GM21576 (cell line): ENCODE measurements around the gene MDN1.
A peak's percentile ranks its signal among the peaks of the same experiment; 100 is the strongest.
"Not testable (repeated sequence)": the region's sequence is repeated elsewhere in the genome, so short reads cannot be mapped to it uniquely, and the experiment has no call there.

Source experiments
- ATAC-seq: cut with Tn5 transposase; IDR thresholded peaks from one replicate; pipeline ENCODE4 v1.9.1; 2021; ENCODE audit warnings: mild to moderate bottlenecking, moderate library complexity; ENCODE audit not compliant: unreplicated experiment

MDN1 gene, protein sequence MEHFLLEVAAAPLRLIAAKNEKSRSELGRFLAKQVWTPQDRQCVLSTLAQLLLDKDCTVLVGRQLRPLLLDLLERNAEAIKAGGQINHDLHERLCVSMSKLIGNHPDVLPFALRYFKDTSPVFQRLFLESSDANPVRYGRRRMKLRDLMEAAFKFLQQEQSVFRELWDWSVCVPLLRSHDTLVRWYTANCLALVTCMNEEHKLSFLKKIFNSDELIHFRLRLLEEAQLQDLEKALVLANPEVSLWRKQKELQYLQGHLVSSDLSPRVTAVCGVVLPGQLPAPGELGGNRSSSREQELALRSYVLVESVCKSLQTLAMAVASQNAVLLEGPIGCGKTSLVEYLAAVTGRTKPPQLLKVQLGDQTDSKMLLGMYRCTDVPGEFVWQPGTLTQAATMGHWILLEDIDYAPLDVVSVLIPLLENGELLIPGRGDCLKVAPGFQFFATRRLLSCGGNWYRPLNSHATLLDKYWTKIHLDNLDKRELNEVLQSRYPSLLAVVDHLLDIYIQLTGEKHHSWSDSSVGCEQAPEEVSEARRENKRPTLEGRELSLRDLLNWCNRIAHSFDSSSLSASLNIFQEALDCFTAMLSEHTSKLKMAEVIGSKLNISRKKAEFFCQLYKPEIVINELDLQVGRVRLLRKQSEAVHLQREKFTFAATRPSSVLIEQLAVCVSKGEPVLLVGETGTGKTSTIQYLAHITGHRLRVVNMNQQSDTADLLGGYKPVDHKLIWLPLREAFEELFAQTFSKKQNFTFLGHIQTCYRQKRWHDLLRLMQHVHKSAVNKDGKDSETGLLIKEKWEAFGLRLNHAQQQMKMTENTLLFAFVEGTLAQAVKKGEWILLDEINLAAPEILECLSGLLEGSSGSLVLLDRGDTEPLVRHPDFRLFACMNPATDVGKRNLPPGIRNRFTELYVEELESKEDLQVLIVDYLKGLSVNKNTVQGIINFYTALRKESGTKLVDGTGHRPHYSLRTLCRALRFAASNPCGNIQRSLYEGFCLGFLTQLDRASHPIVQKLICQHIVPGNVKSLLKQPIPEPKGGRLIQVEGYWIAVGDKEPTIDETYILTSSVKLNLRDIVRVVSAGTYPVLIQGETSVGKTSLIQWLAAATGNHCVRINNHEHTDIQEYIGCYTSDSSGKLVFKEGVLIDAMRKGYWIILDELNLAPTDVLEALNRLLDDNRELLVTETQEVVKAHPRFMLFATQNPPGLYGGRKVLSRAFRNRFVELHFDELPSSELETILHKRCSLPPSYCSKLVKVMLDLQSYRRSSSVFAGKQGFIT (N-terminal part only)

DNA sequence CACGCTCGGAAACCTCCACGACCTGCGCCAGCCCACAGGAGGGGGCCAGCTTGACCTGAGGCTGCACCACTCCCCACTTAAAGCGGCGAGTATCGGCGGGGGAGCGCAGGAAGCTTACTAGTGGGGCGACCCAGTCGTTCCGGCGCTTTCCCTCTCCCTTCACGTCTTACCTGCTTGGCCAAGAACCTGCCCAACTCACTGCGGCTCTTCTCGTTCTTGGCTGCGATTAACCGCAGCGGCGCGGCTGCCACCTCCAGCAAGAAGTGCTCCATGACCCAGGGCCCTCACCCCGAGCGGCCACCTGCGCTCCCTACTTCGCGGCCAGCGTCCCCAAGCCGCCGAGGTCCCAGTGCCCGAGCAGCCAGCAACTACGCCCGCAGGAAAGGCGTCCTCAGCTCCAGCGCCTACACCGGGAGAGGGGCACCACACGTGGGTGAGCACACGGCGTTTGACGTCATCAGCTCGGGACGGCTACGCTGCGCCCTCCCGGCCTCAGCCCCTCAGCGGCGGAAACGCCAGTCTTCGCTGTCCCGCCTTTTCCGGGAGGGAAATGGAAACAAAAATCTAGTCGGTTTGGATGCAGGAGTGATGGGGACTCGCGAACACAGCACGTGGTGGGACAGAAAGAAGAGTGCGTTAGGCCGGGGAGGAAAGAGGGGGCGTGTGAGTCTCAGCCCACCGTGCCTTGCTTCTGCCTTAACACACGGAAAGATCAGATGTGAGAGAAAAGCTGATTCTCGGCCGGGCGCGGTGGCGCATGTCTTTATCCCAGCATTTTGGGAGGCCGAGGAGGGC, at the start of gene MDN1:
Gene MDN1 (minus strand): TSS at position 459 of the 795 bp plus-strand sequence. CDS start 187 bp downstream, at position 272.
- ATAC-seq, result peak; percentile 93

DNA sequence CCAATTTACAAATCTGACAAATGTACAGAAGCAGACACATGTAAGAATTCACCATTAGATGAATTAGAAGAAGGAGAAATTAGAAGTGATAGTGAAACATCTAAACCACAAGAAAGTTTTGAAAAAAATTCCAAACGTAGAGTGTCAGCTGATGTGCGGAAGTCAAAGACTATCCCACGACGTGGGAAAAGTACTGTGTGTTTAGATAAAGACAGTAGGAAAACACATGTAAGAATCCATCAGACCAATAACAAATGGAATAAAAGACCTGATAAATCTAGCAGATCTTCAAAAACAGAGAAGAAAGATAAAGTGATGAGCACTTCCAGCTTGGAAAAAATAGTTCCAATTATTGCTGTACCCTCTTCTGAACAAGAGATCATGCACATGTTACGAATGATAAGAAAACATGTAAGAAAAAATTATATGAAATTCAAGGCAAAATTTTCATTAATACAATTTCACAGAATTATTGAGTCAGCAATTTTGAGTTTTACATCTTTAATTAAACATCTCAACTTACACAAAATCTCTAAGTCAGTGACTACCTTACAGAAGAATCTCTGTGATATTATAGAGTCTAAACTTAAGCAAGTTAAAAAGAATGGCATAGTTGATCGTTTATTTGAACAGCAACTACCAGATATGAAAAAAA, 46.6 kb upstream of the MDN1 start:
- ATAC-seq, result no peak

DNA sequence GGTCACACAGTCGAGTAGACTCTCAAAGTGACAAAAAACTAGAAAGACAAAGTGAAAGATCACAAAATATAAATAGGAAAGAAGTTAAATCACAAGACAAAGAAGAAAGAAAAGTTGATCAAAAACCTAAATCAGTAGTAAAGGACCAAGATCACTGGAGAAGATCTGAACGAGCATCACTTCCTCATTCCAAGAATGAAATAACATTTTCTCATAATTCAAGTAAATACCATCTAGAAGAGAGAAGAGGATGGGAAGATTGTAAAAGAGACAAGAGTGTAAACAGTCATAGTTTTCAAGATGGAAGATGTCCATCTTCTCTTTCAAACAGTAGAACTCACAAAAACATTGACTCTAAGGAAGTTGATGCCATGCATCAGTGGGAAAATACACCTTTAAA, 43.1 kb upstream of the MDN1 start:
- ATAC-seq, result no peak

DNA sequence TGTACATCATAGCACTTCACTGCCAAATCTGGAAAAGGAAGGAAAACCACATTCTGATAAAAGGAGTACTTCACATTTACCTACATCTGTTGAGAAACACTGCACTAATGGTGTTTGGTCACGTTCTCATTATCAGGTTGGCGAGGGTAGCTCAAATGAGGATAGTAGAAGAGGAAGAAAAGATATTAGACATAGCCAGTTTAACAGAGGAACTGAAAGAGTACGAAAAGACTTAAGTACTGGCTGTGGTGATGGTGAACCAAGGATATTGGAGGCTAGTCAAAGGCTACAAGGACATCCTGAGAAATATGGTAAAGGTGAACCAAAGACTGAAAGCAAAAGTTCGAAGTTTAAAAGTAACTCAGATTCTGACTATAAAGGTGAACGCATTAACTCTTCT, 42.7 kb upstream of the MDN1 start:
- ATAC-seq, result peak; percentile 80

DNA sequence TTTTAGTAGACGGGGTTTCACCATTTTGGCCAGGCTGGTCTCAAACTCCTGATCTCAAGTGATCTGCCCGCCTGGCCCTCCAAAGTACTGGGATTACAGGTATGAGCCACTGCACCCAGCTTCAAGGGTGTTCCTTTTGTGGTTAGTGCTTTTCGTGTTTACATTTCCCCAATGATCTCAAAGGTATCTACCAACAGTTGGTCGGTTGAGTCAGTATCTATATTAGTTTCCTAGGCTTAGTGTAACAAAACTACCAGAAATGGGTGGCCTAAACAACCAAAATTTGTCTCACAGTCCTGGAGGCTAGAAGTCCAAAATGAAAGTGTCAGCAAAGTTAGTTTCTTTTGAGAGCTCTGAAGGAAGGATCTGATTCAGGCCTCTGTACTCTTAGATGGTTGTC, 40.1 kb upstream of the MDN1 start:
- peak; percentile 61 for ATAC-seq

DNA sequence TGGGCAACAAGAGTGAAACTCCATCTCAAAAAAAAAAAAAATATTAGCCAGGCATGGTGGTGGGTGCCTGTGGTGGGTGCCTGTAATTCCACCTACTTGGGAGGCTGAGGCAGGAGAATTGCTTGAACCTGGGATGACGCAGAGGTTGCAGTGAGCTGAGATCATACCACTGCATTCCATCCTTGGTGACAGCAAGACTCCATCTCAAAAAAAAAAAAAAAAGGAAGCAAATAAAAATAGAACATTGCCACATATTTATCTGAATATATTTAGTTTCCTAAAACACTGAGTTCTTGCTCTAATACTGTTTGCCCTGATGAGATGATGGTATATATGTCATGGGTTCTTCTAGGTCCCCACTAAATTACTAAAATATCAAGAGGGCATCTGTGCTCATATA, 38.4 kb upstream of the MDN1 start:
- no peak for ATAC-seq

DNA sequence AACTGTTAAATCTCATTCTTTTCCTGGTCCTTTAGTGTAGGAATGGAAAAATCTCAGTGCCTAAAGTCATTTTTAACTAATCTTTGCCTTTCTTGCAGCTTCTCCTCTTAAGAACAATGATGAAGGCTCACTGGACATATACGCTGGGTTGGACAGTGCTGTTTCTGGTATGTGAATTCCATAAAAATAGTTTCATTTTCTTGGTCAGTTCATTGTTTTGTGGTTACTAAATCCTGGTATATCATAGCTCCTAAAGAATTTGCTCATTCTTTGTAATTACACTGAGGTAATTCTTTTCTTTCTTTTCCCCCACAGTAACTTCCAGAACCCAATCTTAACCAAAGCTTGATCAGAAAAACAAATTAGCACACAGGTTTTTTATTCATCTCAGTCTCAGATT, 33.5 kb upstream of the MDN1 start:
- ATAC-seq, result no peak

DNA sequence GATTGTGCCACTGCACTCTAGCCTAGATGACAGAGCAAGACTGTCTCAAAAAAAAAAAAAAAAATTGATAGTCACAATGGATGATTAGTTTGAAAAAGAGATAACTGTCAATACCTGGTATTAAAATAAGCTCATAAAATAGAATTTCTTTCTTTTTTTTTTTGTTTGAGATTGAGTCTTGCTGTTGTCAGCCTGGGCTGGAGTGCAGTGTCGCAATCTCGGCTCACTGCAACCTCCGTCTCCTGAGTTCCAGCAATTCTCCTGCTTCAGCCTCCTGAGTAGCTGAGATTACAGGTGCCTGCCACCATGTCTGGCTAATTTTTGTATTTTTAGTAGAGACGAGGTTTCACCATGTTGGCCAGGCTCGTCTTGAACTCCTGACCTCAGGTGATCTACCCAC, 27.9 kb upstream of the MDN1 start:
- not testable (repeated sequence) for ATAC-seq

DNA sequence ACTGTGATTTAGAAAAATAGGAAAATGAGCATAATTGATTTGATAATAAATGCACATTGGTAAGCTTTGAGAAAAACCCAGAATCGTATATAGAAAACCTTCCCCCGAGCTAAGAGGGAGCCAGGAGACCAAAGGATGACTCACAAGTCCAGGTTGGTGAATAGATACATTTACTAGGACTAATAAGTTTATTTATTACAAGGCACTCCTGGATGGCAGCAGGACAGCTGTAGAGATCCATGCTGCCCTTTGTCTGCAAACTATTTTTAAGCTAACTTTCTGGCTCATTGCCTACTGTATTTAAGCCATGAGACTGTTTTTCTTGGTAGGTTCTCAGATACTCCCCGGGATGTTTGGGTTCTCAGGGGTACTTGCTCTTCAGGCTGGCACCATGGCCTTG, 23.5 kb upstream of the MDN1 start:
- ATAC-seq, result no peak

DNA sequence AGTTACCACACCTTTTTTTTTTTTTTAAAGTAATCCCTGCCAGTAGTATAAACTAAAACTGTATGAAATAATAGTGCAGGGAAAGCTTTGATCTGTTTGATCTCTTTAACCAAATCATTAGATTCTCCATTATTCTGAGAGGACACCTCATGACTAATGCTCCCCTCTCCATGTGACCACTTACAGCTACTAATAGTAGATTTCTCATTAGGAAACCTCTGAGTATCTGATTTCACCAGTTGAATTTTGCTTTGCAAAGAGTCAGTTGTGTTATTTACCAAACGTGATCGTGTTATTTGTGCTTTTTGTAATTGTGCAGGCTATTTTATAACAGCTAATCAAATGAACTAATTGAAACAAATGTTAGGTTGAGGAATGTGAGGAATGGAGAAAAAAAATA, 22.6 kb upstream of the MDN1 start:
- ATAC-seq, result no peak

DNA sequence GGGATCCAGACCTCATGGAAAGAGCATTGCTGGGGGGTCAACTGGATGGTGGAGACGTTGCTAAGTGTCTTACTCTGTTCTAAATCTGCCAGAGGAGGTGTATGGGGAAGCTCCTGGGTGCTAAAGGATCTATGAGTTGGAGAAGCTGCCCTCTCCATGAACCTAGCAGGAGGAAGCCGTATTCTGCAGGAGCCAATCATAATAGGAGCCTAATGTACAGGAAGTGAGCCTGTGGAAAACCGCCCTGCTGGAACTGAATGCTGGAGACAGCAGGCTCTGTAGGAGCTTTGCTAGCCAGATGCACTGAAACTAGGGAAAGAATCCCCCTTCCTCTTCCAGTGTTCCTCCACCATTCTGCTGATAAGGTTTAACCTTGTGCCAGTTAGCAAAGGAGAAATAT, 20.9 kb upstream of the MDN1 start:
- ATAC-seq, result no peak

DNA sequence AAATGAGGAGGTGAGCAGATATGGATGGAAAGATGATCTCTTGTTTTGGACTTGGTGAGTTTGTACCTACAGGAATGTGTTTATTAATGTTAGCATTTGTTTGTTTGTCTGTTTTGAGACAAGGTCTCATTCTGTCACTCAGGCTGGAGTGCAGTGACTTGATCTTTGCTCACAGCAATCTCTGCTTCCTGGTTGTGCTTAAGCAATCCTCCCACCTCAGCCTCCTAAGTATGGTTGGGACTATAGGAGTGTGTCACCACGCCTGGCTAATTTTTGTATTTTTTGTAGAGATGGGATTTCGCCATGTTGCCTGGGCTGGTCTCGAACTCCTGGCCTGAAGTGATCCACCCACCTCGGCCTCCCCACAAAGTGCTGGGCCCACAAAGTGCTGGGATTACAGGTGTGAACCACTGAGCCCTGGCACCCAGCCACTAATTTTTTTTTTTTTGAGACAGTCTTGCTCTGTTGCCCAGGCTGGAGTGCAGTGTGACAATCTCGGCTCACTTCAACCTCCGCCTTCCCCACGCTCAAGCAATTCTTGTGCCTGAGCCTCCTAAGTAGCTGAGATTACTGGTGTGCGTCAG, 17.1 kb upstream of the MDN1 start:
- no peak for ATAC-seq

DNA sequence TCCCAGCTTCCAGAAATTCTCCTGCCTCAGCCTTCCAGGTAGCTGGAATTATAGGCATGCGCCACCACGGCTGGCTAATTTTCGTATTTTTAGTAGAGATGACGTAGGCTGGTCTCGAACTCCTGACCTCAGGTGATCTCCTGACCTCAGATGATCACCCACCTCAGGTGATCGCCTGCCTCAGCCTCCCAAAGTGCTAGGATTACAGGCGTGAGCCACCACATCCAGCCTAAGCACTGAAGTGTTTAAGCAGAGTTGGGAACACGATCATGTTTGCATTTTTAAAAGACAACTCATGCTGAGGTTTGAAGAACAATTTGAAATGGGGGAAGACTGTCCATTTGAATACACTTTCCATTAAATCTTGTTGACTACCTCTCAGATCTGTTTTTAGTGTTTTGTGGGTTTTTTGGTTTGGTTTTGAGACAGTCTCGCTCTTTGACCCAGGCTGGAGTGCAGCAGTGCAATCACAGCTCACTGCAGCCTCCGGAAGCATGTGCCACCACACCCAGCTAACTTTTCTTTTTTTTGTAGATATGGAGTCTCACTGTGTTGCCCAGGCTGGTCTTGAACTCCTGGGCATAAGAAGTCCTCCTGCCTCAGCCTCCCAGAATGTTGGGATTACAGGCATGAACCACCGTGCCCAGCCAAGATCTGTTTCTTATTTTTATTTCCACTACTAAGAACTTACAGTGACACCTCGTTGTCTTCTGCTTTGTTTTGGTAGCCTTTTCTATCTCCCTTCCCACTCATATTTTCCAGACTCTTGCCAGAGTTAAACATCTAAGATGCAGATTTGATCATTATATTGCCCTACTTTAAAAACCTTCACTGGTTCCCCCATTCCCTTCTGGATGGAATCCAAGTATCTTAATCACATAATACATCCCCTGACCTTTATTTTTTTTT, 15.5 kb upstream of the MDN1 start:
- ATAC-seq, result peak; percentile 97

DNA sequence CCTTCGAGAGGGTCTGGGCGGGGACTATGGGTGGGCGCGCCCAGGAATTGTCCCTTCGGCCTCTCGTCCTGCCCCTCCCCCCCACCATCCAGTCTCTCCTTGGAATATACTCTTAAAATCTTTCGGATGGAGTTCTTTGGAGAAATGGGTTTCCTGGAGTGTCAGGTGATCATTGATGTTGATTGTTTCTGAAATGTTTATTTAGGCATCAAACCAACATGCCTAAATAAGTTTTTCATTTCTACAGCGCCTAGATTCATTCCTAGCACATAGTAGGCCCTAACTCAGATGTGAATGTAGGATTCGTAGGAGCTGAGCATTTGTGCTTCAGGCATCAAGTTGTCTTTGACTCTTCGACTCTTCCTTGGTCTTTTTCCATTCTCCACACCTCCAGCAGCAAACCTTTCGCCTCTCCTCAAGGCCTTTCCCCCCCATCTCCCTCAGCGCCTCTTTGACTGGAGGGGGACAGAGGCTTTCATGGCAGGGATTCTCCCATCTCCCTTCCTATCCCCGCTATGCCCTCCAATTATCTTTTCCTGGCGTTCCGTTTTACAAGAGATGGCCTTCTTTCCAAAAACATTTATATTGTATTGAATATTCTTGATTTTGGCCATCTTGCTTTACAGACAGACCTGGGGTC, 10.7 kb upstream of the MDN1 start:
- ATAC-seq, result no peak

DNA sequence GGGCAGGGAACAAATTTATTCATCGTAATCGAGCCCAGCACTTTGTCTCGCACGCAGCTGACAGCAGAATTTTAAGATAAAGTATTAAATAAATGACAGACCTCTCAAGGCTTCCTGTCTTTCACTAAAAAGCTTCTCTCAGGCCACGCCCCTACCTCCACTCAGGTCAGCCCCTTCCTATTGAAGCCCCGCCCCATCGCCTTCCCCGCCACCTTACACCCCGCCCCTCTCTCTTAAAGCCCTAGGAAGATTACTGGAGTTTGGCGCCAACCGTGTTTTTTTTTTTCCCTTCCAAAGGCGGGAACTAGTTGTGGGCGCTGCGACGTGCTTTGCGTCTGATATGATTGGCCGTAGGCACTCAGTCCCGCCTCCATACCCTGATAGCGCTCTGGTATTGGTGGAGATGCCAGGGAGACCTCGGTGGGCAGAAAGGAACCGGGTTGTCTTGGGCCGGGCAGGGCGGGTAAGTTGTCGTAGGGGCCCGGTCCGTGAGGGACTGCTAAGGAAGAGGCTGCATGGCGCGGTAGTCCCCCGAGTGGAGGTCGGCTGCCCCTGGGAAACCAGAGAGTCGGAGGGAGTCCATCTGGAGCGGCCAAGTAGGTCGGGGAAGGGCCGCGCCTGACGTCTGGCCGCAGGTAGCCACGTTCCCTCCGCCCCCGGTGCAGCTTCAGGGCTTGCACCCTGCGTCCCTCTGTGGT, 10.0 kb upstream of the MDN1 start, which contains the start of gene CASP8AP2:
Gene CASP8AP2 (plus strand): TSS at position 409 of the 698 bp plus-strand sequence.
- ATAC-seq, result peak; percentile 97

DNA sequence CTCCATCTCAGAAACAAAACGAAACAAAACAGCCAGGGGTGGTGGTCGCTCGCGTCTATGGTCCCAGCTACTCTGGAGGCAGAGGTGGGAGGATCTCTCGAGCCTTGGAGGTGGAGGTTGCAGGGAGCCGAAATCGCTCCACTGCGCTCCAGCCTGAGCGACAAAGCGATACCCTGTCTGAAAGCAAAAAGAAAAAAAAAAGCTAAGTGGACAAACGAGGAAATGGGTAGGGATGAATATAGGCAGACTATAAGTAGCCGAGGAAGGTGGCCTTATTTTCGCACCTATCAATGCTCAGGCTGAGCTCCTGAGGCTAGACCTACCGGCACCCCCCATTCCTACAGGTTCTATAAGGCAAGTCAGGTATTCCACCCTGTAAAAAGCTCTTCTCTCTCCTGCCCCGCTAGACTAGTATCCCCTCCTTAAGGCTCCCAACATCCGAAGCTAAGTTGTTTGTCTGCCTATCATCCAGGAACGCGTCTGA, 9.4 kb upstream of the MDN1 start:
- ATAC-seq, result peak; percentile 36

DNA sequence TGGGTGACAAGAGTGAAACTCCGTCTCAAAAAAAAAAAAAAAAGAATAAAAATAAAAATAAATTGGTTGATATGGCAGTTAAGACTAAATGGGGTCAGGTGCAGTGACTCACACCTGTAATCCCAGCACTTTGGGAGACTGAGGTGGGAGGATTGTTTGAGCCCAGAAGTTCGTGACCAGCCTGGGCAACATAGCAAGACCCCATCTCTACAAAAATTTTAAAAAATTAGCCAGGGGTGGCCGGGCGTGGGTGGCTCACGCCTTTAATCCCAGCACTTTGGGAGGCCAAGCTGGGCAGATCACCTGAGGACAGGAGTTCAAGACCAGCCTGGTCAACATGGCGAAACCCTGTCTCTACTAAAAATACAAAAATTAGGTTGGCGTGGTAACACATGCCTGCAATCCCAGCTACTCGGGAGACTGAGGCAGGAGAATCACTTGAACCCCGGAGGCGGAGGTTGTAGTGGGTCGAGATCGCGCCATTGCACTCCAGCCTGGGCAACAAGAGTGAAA, 8.9 kb upstream of the MDN1 start:
- ATAC-seq, result not testable (repeated sequence)
